HS-5 (cell line): ENCODE measurements around the gene DDX31.

Experiments used
- DNase-seq: peaks from one replicate; pipeline ENCODE4 v3.0.0-alpha.2; 2012; ENCODE audit warnings: low read depth

Gene DDX31

DNA sequence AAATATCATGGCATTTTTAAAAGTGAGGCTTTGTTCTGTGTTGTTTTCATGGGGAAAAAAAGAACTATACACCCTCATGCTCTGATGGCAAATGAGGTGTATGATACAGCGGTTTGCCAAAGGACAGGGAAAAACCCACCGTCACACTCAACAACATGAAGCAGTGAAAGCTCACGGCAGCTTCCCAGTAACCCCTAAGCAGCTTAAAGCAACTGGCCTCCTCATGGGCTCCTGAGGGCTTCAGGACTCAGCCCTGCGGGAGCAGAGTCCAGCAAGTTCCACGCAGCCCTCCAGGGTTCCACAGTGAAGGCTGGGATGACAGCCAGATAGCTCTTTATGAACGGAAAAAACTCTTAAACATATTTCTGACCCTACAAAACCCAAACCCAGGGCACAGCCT is 74.5 kb downstream of the DDX31 start:
- no peak for DNase-seq

DNA sequence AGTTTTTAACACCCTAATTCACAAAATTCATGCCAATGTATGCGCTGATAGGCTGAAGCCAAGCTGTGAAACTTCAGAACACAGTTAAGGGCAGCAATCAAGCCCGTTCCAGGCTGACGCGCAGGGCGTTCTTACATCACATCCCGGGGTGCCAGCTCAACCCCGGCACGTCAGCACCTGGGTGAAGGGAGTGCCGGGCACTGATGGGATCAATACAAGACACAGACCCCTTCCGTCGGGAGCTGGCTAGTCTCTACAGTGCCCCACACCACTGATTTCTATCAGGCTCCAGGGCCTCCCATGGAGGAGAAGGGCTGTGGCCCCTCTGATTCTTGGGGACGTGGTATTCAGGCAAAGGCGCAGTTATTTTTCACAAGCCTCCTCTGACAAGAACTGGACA is 75.4 kb downstream of the DDX31 start:
- DNase-seq: no peak

DNA sequence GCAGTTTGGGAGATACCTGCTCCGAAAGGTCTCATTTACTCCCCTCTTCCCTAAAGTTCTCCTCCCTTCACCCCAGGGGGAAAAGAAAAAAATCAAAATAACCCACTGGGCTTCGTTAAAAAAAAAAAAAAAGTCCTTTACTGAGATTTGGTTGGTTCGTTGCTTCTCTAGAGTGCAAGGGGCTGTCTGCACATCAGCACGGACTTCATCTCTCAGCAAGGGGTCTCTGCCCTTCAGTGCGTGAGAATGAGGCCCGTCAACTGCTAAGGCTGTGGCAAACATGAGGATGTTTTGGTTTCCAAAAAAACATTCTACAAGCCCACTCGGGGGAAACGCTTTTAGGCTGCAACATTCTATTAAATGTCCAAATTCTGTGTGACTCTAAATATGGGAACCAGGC is 77.3 kb downstream of the DDX31 start:
- no peak for DNase-seq

DNA sequence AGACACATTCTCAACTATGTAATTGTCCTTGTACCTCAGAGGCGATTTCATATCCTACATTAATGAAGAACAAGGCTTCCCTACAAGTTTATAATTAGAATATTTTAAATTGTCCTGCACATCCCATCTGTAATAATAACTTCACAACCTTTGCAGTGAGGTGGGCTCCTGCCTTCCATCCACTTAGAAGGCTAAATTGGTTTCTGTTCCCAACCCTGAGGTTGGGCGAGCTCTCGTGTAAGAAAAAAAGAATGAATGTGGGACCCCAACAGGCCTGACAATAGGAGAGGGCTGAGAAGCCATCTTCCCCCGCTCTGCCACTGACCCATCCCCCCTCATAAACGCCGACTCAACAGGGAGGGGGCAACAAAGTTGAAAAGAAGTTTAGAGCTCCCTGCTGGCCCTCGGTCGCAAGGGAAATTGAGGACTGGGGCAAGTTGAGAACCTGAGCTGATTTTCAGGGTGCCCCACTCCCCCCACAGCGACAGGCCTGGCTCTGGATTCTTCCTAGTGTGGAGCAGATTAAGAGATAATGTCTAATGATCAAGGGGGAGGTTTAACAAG is 78.0 kb downstream of the DDX31 start:
- no peak for DNase-seq

DNA sequence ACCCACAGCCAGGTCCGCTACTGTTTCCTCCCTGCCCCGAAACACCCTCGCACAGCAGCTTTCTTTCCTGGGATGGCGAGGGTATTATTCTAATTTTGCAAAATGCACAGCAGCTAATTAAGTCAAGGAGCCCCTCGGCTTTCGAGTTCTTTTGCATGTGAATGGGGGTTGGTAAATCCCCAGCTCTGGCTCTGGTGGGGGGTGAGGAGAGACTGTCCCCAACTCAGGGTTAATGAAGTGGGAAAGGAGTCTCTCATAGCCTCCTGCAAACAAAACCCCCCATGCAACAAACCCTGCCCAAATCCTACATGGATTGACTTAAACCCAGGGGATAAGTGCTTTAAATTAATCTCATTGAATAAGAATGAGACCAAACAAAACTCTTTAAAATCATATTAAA is 78.5 kb downstream of the DDX31 start:
- DNase-seq: no peak

DNA sequence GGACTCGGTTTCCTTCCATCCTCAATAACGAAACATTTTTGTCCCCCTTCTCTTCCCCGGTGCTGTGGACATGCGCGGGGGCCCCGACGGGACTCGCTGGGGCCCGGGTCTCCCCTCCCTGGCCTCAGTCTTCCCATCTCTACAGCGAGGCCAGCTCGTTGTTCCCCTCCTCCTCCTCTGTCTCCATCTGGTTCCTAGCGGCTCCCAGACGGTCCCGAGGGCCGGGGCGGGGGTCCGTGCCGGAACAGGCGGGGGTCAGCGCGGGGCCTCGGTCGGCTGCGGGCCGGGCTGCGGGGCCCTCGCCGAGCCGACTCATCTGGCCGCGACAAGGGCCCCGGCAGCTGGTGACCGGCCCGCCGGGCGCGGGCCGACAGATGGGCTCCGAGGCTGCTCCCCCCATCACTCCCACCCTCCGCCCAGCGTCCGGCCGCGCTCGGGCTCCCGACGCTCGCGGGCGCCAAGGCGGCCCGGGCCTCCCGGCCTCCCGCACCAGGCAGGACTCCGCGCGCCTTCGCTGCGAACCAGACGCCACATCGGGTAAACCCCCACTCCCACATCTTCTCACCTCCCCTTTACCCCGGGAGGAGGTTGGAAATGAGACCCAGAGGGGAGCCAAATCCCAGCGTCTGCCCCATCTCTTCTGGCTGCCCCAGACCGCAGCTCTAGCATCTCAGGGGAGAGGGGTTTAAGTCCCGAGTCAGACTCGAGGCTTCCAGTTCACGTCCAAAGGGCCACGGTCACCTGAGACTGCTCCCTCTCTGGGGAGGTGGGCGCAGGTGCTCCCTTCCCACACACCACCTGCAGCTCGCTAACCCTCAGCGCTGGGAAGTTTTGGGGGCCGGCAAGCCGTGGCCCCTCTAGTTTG is 79.2 kb downstream of the DDX31 start:
- no peak for DNase-seq

DNA sequence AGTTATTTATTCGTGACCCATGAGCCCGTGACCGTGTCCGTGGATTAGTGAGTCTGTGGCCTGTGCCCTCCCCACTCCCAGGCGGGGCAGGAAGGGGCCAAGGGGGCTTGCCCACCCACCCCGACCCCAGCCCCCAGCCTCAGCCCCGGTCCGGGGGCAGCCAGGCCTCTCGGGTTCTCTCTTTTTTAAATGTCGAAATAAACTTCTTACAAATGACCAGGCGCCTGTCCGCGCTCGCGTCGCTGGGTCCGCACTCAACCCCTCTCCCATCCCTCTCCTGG is 79.8 kb downstream of the DDX31 start:
- no peak for DNase-seq

DNA sequence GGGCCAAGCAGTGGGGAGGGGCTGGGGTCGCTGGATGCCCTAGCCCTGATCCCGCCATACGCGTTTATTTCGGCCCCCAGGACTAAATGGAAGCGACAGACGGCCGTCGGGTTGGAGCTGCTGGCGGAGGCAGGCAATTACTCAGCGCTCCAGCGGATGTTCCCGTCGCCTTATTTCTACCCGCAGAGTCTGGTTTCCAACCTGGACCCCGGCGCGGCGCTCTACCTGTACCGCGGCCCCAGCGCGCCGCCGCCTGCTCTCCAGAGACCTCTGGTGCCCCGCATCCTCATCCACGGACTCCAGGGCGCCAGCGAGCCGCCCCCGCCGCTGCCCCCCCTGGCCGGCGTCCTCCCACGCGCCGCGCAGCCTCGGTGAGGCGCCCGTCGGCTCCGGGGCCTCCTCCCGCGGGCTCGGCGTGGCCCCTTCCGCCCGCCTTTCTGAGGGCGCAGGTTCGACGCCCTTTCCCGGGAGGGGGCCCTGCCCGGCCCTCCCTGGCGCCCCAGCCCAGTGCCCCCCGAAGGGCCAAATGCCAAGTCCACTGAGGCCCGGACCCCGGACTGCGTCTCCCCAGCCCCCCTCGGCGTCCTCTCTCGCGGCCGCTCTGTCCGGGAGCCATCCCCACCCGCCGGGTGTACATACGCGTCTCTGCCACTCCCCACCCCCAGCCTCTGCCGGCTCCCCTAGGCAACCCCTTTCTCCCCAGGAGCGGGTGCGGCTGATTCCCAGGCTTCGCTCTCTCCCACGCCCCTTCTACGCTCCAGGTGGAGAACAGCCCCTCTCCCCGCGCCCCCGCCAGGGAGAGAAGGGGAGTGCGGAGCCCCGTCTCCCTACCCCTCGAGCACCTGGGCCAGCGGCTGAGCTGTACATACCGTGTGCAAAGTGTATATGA is 80.4 kb downstream of the DDX31 start:
- no peak for DNase-seq

DNA sequence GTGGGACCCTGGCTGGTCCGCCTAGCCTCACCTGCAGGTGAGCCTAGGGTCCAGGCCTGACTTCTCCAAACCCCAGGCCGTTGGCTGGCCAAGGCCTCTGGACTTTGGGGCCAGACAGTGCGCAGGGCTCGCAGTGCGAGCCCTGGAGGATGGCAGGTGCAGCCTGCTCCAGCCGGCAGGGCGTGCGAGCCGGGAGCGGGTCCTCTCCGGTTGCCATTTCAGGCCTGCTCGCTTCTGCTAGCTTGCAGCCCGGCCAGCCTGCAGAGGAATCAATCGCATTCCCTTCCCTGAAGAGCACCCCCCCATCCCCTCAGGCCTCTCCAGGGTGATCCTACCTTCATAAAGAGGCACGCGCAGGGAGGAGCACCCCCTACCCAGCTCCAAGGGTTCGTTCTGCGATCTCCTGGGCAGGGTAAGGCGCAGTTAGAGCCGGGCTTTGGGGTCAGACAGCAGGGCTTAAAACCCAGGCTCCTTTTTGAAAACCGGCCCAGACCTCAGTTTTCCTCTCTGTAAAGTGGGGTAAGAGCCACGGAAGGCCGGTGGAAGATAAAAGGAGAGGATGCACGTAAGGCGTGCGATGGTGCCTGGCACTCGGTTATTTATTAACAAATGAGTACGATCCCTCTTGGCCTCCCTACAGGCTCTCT is 81.2 kb downstream of the DDX31 start:
- DNase-seq: no peak

DNA sequence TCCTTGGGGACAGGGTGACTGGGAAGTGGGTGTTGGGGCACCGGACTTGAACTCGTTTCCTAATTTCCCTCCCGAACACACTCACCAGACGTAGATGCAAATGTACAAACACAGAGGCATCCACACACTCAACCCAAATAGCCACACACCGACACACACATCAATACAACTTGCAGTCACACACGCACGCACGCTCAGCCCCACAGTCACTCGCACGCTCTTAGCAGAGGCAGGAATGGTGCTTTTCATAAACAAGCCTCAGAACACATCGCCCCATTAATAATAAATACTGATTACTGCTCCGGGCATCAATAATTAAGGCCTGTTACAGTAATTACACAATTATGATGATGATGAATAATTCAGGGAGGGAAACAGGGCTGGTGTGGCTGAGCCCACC is 81.7 kb downstream of the DDX31 start:
- DNase-seq: no peak

DNA sequence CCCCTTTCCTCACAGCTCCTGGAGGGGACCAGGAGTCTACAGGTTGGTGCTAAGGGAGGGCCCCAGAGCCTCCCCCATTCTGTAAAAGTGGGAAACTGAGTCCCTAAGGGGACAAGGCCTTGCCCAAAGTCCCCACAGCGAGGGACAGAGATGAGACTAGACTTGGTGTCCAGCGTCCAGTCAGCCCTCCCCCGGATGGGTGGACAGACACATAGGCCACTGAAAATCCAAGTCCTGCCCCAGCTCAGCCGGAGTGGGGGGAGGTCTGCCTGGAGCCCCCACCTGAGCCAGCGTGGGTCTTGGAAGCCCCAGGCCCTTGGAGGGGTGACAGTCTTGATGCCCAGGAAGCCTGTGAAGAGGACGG is 82.2 kb downstream of the DDX31 start:
- DNase-seq: no peak

DNA sequence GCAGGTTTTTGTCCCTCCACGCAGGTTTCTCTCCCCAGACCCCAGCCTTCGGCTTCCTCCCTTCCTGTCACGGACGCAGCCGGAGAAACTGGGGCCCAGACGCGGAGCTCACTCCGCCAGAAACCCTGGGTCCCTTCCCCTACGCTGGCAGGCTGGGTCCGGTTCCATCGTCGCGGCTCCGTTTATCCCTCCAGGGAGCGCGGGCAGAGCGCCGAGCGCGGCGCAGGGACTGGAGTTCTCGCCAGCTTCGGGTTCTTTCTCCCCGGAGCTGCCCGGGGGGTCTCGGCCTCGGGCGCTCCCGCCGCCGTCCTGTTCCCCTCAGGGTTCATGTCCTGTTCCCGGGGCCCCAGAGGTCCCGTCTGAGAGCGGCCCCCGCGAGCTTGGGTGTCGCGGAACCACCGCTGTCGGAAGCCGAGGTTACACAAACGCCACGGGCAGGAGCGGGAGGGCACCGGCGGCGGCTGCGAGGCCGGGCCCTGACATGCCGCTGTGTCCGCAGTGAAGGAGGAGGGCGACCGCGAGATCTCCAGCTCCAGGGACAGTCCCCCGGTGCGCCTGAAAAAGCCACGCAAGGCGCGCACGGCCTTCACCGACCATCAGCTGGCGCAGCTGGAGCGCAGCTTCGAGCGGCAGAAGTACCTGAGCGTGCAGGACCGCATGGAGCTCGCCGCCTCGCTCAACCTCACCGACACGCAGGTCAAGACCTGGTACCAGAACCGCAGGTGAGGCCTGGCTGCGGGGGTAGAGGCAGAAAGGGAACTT is 82.8 kb downstream of the DDX31 start:
- no peak for DNase-seq

DNA sequence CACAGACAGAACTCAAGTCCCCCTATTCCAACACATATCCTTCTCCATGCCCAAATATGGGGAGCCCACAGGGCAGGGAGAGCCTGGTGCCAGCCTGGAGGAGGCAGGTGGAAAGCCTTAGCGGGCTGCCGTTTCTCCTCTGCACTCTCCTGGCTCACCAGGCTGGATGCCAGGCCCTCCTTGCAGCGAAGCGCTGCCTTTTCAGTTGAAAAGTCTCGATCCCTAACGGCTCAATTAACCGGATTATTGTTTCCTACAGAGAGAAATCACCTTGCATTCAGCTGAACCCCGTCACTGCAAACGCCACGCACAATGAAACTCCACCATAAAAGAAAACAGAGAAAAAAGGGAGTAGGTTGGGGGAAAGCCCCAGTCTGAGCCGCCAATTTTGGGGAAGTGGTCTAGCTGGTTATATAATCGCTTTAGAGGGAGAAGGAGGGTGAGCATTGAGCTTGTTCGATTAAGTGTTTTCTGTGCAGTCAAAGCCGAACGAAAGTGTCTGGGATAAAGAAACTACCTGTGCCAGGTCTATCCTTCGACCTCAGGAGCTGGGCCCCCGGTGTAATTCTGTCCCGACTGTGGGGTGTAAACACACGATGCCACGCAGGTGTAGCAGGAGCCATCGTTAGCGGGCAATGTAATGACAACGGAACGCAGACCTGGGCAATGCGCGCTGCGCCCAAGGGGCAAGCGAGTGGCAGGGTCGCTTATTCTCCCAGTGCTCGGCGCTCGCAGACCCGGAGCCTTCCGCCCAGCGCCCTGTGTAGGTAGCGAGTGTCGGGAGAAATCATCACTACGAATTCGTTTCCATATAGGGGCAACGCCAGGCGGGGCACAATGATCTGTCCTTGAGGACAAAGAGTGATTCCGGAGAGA is 83.6 kb downstream of the DDX31 start:
- DNase-seq: no peak

DNA sequence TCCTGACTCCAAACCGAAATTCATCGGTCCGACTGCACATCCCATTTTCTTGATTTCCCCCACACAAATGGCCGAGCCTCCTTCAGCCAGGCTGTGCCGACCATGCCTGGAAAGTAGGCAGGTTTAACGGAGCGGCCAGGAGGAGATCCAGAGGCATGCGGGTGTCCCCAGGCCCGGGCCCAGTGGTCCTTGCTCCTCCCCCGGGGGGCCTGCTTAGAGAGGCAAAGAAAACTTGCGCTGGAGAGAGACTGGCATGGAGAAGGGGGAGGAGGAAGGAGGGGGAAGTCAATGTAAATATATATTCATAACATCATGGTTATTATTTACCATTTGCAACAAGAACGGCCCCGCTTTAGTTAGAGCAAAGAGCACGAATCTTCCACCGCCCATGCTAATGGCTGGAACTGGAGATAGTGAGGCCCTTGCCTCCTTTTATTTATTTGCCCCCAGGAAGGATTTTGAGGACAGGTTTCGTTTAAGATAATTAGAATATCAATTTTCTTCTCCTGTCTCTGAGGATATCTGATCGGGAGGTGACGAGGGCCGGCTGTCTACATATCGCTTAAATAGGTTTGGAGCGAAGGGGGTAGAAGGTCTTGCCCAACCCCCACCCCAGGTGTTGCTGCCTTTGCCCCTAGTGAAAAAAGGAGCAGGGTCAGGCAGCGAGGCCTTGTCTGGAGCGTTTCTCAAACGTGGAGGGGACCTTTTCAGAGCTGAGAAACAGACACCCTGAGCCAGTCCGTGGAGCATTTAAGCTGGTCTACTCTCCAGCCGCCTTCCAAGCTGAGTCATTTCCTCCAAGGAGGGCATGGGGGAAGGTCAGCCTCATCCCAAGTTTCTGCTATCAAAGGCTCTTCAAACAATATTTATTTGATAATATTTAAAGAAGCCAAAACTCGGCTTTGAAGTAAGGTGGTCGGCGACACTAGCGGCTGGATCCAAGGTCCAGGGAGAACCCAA is 84.9 kb downstream of the DDX31 start:
- DNase-seq: no peak

DNA sequence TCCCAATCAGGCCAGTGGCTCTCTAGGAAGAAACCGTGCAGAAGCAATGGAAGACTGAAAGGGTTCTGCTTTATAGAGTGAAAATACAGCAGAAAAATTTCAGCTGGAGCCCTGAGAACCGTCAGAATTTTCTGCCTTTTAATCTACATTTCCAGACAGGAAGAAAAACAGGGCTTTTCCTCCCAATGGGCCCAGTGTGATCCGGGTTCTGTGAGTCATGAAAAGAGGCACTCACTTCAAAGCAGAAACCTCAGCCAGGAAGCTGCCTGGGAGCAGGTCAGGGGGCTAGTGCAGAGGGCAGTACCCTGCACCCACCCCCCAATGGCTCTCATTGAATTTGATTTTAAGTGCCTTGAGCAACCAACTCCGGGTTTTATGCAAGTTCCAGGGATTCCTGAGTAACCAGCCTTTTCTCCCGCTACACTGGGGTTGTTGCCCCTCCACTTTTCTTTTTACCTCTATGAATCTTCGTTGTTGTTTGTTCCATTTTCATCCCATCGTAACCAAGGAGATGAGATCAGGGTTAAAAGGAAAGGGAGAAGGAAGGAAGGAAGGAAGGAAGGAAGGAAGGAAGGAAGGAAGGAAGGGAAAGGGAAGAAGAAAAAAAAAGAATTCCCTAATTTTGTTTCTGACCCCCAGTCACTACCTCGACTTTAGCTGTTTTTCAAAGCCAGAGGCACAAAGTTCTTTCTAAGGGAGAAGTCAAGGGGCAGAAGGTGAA is 86.0 kb downstream of the DDX31 start:
- no peak for DNase-seq

DNA sequence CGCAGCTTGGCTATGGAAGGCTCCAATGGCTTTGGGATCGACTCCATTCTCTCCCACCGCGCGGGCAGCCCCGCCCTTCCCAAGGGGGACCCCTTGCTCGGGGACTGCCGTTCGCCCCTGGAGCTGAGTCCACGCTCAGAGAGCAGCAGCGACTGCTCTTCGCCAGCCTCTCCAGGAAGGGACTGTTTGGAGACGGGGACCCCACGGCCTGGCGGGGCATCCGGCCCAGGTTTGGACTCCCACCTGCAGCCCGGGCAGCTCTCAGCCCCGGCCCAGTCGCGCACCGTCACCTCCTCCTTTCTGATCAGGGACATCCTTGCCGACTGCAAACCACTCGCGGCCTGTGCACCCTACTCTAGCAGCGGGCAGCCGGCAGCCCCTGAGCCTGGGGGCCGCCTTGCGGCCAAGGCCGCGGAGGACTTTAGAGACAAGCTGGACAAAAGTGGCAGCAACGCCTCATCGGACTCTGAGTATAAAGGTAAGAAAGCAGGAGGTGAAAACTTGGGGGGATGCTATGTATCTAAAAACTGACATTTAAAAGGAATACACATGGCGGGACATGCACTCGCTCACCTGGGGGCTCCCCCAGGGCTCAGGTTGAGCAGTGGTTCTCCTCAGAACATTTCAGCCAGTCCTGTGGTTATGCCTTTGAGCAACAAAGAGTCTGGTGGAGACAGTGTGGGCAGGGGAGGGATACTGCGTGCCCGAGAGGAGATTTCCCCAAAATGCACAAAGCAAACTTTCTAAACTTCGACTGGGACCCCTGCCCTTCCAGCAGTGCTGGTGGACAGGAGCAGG is 86.8 kb downstream of the DDX31 start:
- DNase-seq: no peak

DNA sequence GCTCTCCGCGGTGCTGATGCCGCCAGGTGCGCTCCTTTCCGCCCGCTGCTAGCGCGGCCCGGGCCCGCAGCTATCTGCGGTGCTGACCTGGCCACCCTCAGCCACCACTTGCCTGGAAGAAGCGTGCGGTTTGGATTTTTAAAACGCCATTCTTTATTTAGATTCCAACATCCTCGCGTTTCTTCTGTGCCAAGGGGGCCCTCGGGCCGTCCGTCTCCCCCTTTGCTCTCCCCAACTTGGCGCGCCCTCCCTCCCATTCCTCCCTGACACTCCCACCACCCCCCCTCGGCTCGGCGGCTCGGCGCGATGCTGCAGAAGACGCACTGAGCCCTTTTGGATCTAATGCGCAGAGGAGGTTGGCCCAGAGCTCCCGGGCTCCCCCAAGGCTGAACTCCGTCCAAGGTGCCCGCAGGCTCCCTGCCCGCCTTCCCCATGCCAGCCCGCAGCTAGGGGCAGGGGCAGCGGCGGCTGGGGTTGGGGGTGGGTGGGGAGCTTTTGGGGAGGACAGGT is 87.5 kb downstream of the DDX31 start, which contains the start of gene BARHL1:
TSS of gene BARHL1 (plus strand) at position 331 of the 510 bp plus-strand sequence. CDS start 192 bp downstream, outside the sequence.
- DNase-seq: no peak

DNA sequence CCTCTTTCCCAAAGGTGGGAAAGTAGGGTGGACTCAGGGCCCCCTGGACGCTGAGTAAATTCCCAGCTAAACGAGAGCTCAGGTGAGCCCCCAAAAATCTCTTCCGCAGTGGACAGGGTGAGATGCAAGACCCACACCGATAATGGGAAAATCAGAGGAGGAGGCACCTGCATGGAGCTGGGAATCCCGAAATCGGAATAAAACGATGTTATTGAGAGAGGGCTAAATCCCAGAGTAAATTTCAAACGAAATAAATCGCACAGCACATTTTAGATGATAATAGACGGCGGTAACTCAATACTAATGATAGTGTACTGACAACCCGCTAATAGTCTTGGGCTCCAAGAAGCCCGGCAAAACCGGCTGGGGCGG is 90.4 kb downstream of the DDX31 start:
- DNase-seq: no peak
